Neural cell (in vitro differentiated cells): ENCODE results near the gene GMEB2. TPM values are rescaled to one million over a fixed set of nuclear protein-coding genes. Genes with fewer than 3 reads are reported as not detected.

ENCODE experiments used
- H2AFZ ChIP-seq: fragments of 200-600, 300-800 bp; sonication (generic), shearing (Covaris generic); 2 replicates; pipeline ENCODE4 v1.6.0; 2014; ENCODE audit warnings: low read depth, mild to moderate bottlenecking, antibody characterized with exemption, low read length, moderate library complexity
- H3F3A ChIP-seq: fragments of 200-600 bp; shearing (Covaris generic); 2 replicates; pipeline ENCODE4 v1.6.1; 2016; ENCODE audit warnings: mild to moderate bottlenecking, moderate library complexity, mixed read lengths, antibody characterized with exemption, low read length; ENCODE audit not compliant: insufficient read depth, poor library complexity, severe bottlenecking
- H3K27ac ChIP-seq: fragments of 200-600, 300-800 bp; sonication (generic), shearing (Covaris generic); 2 replicates; pipeline ENCODE4 v1.5.1; 2014; ENCODE audit warnings: mild to moderate bottlenecking, low read length, moderate library complexity
- H3K27me3 ChIP-seq: fragments of 300-800, 200-600 bp; sonication (generic), shearing (Covaris generic); 2 replicates; pipeline ENCODE4 v1.6.0; 2014; ENCODE audit warnings: mild to moderate bottlenecking, low read depth, low read length, moderate library complexity; ENCODE audit not compliant: insufficient read depth
- H3K36me3 ChIP-seq: fragments of 300-800, 200-600 bp; sonication (generic), shearing (Covaris generic); 2 replicates; pipeline ENCODE4 v1.5.1; 2014; ENCODE audit warnings: mild to moderate bottlenecking, antibody characterized with exemption, low read length, moderate library complexity; ENCODE audit not compliant: insufficient read depth
- H3K4me2 ChIP-seq: fragments of 300-800, 200-600 bp; sonication (generic), shearing (Covaris generic); 2 replicates; pipeline ENCODE4 v1.6.0; 2014; ENCODE audit warnings: mild to moderate bottlenecking, low read length
- H3K4me3 ChIP-seq: fragments of 300-800, 200-600 bp; sonication (generic), shearing (Covaris generic); 2 replicates; pipeline ENCODE4 v1.5.1; 2014; ENCODE audit warnings: mild to moderate bottlenecking, low read length, moderate library complexity
- H3K79me2 ChIP-seq: fragments of 200-600 bp; shearing (Covaris generic); replicated peaks from 2 replicates; pipeline ENCODE4 v1.6.0; 2014; ENCODE audit warnings: mild to moderate bottlenecking, low read length, moderate library complexity; ENCODE audit not compliant: insufficient read depth
- H3K9ac ChIP-seq: fragments of 300-800, 200-600 bp; sonication (generic), shearing (Covaris generic); 2 replicates; pipeline ENCODE4 v1.6.1; 2016; ENCODE audit warnings: mild to moderate bottlenecking, low read length, mixed read lengths
- H3K9me2 ChIP-seq: fragments of 200-600 bp; shearing (Covaris generic); 2 replicates; pipeline ENCODE4 v1.6.1; 2016; ENCODE audit warnings: mild to moderate bottlenecking, low read length, mixed read lengths; ENCODE audit not compliant: insufficient read depth
- H3K9me3 ChIP-seq: fragments of 200-600, 300-800 bp; sonication (generic), shearing (Covaris generic); 2 replicates; pipeline ENCODE4 v1.6.1; 2016; ENCODE audit warnings: mild to moderate bottlenecking, mixed run types, low read length, moderate library complexity, mixed read lengths
- H4K20me1 ChIP-seq: fragments of 200-600 bp; shearing (Covaris generic); 2 replicates; pipeline ENCODE4 v1.6.1; 2016; ENCODE audit warnings: mild to moderate bottlenecking, mixed run types; ENCODE audit not compliant: insufficient read depth
- EP300 ChIP-seq: fragments of 450-650 bp; conservative IDR thresholded peaks from 2 replicates; pipeline ENCODE4 v1.6.1; 2014; ENCODE audit warnings: antibody characterized with exemption, mild to moderate bottlenecking, moderate library complexity; ENCODE audit not compliant: poor library complexity, severe bottlenecking
- EZH2 ChIP-seq: fragments of 200-600, 300-800 bp; shearing (Covaris generic), sonication (generic); IDR thresholded peaks from 2 replicates; pipeline ENCODE4 v1.6.1; 2014; ENCODE audit warnings: antibody characterized with exemption, low read length, borderline replicate concordance, mild to moderate bottlenecking; ENCODE audit not compliant: insufficient read depth, poor library complexity, severe bottlenecking
- MXI1 ChIP-seq: fragments of 450-650 bp; conservative IDR thresholded peaks from 2 replicates; pipeline ENCODE4 v1.6.1; 2014; ENCODE audit warnings: antibody characterized with exemption, mild to moderate bottlenecking; ENCODE audit not compliant: poor library complexity, severe bottlenecking
- POLR2AphosphoS5 ChIP-seq: IDR thresholded peaks from 2 replicates; pipeline ENCODE4 v1.6.1; 2012
- RAD21 ChIP-seq: fragments of 450-650 bp; conservative IDR thresholded peaks from 2 replicates; pipeline ENCODE4 v1.6.1; 2014; ENCODE audit warnings: antibody characterized with exemption, mild to moderate bottlenecking, moderate library complexity
- SMC3 ChIP-seq: fragments of 450-650 bp; conservative IDR thresholded peaks from 2 replicates; pipeline ENCODE4 v1.6.1; 2014; ENCODE audit warnings: antibody characterized with exemption, mild to moderate bottlenecking, moderate library complexity; ENCODE audit not compliant: poor library complexity
- TAF1 ChIP-seq: IDR thresholded peaks from 2 replicates; pipeline ENCODE4 v1.6.1; 2012; ENCODE audit warnings: low read depth
- polyA plus RNA-seq: library from polyadenylated mRNA; depleted of rRNA; stranded (reverse); fragments of >200 nt; gene quantifications from 2 replicates; pipeline ENCODE4 v1.2.3, GENCODE V29; 2014
- TF ChIP-seq, protein P1 (sequence below): fragments of 450-650 bp; IDR thresholded peaks from 2 replicates; pipeline ENCODE4 v1.5.1; 2014; ENCODE audit warnings: antibody characterized with exemption, mild to moderate bottlenecking, moderate library complexity; ENCODE audit not compliant: poor library complexity, severe bottlenecking
- TF ChIP-seq, protein P2 (sequence below): IDR thresholded peaks from 2 replicates; pipeline ENCODE4 v1.6.1; 2012; ENCODE audit warnings: borderline replicate concordance

Gene GMEB2
- polyA plus RNA-seq, 1 donor from 2014 or later, result 13.7 TPM

DNA sequence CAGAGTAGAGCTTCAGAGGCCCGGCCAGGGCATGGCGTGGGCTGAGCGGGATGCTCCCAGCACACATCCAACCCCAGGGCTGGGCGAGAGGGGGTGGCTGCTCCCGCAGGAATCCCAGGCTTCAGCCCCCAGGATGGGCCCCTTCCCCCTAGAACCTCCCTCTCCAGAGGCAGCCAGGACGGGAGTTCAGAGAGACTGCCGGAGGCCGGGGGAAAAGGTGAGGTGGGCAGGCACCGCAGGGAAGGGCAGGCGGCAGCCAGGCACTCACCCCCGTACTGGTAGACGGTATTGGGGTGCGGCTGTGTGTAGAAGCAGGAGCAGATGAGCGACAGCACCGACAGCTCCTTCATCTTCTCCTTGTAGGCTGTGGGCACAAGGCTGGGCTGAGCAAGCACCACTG, 17.0 kb upstream of the GMEB2 start:
- Histone ChIP-seq H3K4me2 (no peak overlapping the region), H3K9ac (no peak overlapping the region), H4K20me1 (peaks cover 4% of the 10 kb centered on the region), H3K4me3 (no peak overlapping the region), H3K9me3 (no peaks in the 10 kb centered on the region), H3K79me2 (peaks cover 3% of the 10 kb centered on the region), H3K27me3 (no peaks in the 10 kb centered on the region), H2AFZ (no peak overlapping the region), H3K27ac (no peak overlapping the region), H3F3A (no peaks in the 10 kb centered on the region), H3K9me2 (no peaks in the 10 kb centered on the region), H3K36me3 (no peaks in the 10 kb centered on the region)
- no peak for TF ChIP-seq RAD21
- TF ChIP-seq POLR2AphosphoS5, result no peak
- no peak for TF ChIP-seq EZH2
- no peak for TF ChIP-seq EP300
- no peak for TF ChIP-seq TAF1
- no peak for TF ChIP-seq MXI1
- no peak for TF ChIP-seq SMC3
- TF ChIP-seq, protein P1, sequence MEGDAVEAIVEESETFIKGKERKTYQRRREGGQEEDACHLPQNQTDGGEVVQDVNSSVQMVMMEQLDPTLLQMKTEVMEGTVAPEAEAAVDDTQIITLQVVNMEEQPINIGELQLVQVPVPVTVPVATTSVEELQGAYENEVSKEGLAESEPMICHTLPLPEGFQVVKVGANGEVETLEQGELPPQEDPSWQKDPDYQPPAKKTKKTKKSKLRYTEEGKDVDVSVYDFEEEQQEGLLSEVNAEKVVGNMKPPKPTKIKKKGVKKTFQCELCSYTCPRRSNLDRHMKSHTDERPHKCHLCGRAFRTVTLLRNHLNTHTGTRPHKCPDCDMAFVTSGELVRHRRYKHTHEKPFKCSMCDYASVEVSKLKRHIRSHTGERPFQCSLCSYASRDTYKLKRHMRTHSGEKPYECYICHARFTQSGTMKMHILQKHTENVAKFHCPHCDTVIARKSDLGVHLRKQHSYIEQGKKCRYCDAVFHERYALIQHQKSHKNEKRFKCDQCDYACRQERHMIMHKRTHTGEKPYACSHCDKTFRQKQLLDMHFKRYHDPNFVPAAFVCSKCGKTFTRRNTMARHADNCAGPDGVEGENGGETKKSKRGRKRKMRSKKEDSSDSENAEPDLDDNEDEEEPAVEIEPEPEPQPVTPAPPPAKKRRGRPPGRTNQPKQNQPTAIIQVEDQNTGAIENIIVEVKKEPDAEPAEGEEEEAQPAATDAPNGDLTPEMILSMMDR, result no peak
- TF ChIP-seq, protein P2, sequence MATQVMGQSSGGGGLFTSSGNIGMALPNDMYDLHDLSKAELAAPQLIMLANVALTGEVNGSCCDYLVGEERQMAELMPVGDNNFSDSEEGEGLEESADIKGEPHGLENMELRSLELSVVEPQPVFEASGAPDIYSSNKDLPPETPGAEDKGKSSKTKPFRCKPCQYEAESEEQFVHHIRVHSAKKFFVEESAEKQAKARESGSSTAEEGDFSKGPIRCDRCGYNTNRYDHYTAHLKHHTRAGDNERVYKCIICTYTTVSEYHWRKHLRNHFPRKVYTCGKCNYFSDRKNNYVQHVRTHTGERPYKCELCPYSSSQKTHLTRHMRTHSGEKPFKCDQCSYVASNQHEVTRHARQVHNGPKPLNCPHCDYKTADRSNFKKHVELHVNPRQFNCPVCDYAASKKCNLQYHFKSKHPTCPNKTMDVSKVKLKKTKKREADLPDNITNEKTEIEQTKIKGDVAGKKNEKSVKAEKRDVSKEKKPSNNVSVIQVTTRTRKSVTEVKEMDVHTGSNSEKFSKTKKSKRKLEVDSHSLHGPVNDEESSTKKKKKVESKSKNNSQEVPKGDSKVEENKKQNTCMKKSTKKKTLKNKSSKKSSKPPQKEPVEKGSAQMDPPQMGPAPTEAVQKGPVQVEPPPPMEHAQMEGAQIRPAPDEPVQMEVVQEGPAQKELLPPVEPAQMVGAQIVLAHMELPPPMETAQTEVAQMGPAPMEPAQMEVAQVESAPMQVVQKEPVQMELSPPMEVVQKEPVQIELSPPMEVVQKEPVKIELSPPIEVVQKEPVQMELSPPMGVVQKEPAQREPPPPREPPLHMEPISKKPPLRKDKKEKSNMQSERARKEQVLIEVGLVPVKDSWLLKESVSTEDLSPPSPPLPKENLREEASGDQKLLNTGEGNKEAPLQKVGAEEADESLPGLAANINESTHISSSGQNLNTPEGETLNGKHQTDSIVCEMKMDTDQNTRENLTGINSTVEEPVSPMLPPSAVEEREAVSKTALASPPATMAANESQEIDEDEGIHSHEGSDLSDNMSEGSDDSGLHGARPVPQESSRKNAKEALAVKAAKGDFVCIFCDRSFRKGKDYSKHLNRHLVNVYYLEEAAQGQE, result no peak

- Histone ChIP-seq H3K9ac (no peak overlapping the region), H3K4me3 (no peak overlapping the region), H3K27me3 (no peaks in the 10 kb centered on the region), H3K9me3 (no peaks in the 10 kb centered on the region), H3K36me3 (no peaks in the 10 kb centered on the region), H3F3A (no peaks in the 10 kb centered on the region), H2AFZ (no peak overlapping the region), H3K4me2 (no peak overlapping the region), H3K9me2 (no peaks in the 10 kb centered on the region), H3K79me2 (peaks cover 3% of the 10 kb centered on the region), H3K27ac (no peak overlapping the region), H4K20me1 (peaks cover 4% of the 10 kb centered on the region)
- TF ChIP-seq POLR2AphosphoS5 (no peak), MXI1 (no peak), EP300 (no peak), EZH2 (no peak), SMC3 (no peak), RAD21 (no peak), TAF1 (no peak)
- TF ChIP-seq, protein P1, result no peak
- TF ChIP-seq, protein P2, result no peak
Measured at GRCh38 chr20:63643499-63643898, 16.6 kb upstream of the GMEB2 start.
